HepG2 (cell line): ENCODE results near the gene GHSR. TPM values are rescaled to one million over a fixed set of nuclear protein-coding genes. Genes with fewer than 3 reads are reported as not detected.

Experiments
- ATAC-seq: fragments of 200-7000 bp; cut with Tn5 transposase; 3 replicates; pipeline ENCODE4 v1.9.1; 2020; ENCODE audit warnings: mild to moderate bottlenecking, moderate library complexity
- BruUV-seq: library from RNA; stranded (reverse); fragments of 400-500 nt; replicated peaks from 2 replicates; lab custom pipeline; 2021; lab: Mats Ljungman, UMichigan
- CTCF ChIA-PET: fragments of 300-600 bp; formaldehyde crosslinking; extraction: SDS; loops from one replicate; lab custom pipeline; 2021; ENCODE audit warnings: low total read pairs, inconsistent platforms, low intra/inter-chr PET ratio; lab: Yijun Ruan, JAX
- POLR2A ChIA-PET: fragments of 350-600 bp; sonication (Branson Sonifier 250); formaldehyde crosslinking; loops from one replicate; lab custom pipeline; 2020; ENCODE audit warnings: antibody characterized with exemption, inconsistent platforms; lab: Yijun Ruan, JAX
- DNase-seq: peaks from one replicate; pipeline ENCODE4 v3.0.0-alpha.2; 2015; ENCODE audit warnings: low spot score
- FAIRE-seq: peaks from 3 replicates; lab custom pipeline; 2011; peaks lifted over from hg19 to GRCh38; lab: Jason Lieb, UNC
- H2AFZ ChIP-seq: one replicate; pipeline ENCODE4 v1.6.1; 2011; ENCODE audit warnings: low read length, inconsistent platforms
- H3K27ac ChIP-seq: fragments of 300-600 bp; 3 replicates; pipeline ENCODE4 v1.8.0; 2011; ENCODE audit warnings: mixed run types, mild to moderate bottlenecking, mixed read lengths, low read length, inconsistent platforms; ENCODE audit not compliant: insufficient read depth; ENCODE audit errors: extremely low read length
- H3K27me3 ChIP-seq, 2 experiments: fragments of 200-600 bp in 1 of 2; 2 replicates in 1 of 2; 3 replicates in 1 of 2; pipeline versions ENCODE4 v1.6.0 to v1.8.0; 2011; ENCODE audit warnings: low read length in 2 of 2, mild to moderate bottlenecking in 2 of 2, moderate library complexity in 2 of 2, inconsistent platforms in 1 of 2; ENCODE audit not compliant: insufficient read depth in 2 of 2, control insufficient read depth in 1 of 2
- H3K36me3 ChIP-seq, 2 experiments: fragments of 200-600 bp in 1 of 2; replicated peaks in 1 of 2; 2 replicates in 1 of 2; 3 replicates in 1 of 2; pipeline versions ENCODE4 v1.5.1 to v1.8.0; 2011; ENCODE audit warnings: low read length in 2 of 2, inconsistent platforms in 1 of 2; ENCODE audit not compliant: insufficient read depth in 2 of 2, control insufficient read depth in 1 of 2
- H3K4me1 ChIP-seq: 2 replicates; pipeline ENCODE4 v1.5.1; 2012; ENCODE audit warnings: low read length, inconsistent platforms; ENCODE audit not compliant: insufficient read depth
- H3K4me2 ChIP-seq: 2 replicates; pipeline ENCODE4 v1.6.0; 2011; ENCODE audit warnings: low read depth, low read length, inconsistent platforms
- H3K4me3 ChIP-seq, 3 experiments: fragments of 200-600 bp in 1 of 3; sonication (generic), shearing (Covaris generic) in 1 of 3; replicated peaks in 1 of 3; 2 replicates each; pipeline ENCODE4 v1.5.1; 2011 to 2016; ENCODE audit warnings: low read length in 3 of 3, inconsistent platforms in 2 of 3, low read depth in 2 of 3, mild to moderate bottlenecking in 2 of 3, control low read depth in 1 of 3, mixed read lengths in 1 of 3; ENCODE audit not compliant: insufficient read depth in 1 of 3
- H3K79me2 ChIP-seq: one replicate; pipeline ENCODE4 v1.6.1; 2011; ENCODE audit warnings: low read length, inconsistent platforms; ENCODE audit not compliant: insufficient read depth
- H3K9ac ChIP-seq: 2 replicates; pipeline ENCODE4 v1.6.0; 2011; ENCODE audit warnings: mild to moderate bottlenecking, low read depth, low read length, inconsistent platforms; ENCODE audit not compliant: insufficient read depth
- H3K9me3 ChIP-seq: 2 replicates; pipeline ENCODE4 v1.5.1; 2012; ENCODE audit warnings: mild to moderate bottlenecking, low read length
- H4K20me1 ChIP-seq: 2 replicates; pipeline ENCODE4 v1.6.0; 2011; ENCODE audit warnings: inconsistent platforms, mild to moderate bottlenecking, low read length, moderate library complexity; ENCODE audit not compliant: insufficient read depth
- CBFB ChIP-seq: sonication (generic); formaldehyde crosslinking; IDR thresholded peaks from 2 replicates; pipeline ENCODE4 v1.4.0; 2020; ENCODE audit warnings: missing genetic modification reagents
- NFIC ChIP-seq: IDR thresholded peaks from 2 replicates; pipeline ENCODE4 v1.6.1; 2012; ENCODE audit warnings: mild to moderate bottlenecking, low read length, inconsistent platforms
- PAF1 ChIP-seq: IDR thresholded peaks from 2 replicates; pipeline ENCODE4 v1.6.1; 2016; ENCODE audit warnings: missing genetic modification reagents, missing compliant biosample characterization
- POLR2A ChIP-seq, 2 experiments: IDR thresholded peaks; 2 replicates each; pipeline ENCODE4 v1.6.1; 2011; ENCODE audit warnings: low read depth in 2 of 2, low read length in 2 of 2, mild to moderate bottlenecking in 1 of 2, moderate library complexity in 1 of 2; ENCODE audit not compliant: insufficient read depth in 1 of 2
- POLR2AphosphoS5 ChIP-seq: IDR thresholded peaks from 2 replicates; pipeline ENCODE4 v1.6.1; 2012; ENCODE audit warnings: low read depth, low read length
- RBM22 ChIP-seq: fragments of 200-400 bp; formaldehyde crosslinking; optimal IDR thresholded peaks from 2 replicates; pipeline ENCODE3; 2017; ENCODE audit warnings: mild to moderate bottlenecking, low read length, moderate library complexity
- SKIL ChIP-seq: sonication (generic); formaldehyde crosslinking; IDR thresholded peaks from 2 replicates; pipeline ENCODE4 v1.8.0; 2022; ENCODE audit warnings: missing genetic modification reagents, mild to moderate bottlenecking, moderate library complexity, borderline replicate concordance
- SNAI1 ChIP-seq: sonication (generic); formaldehyde crosslinking; IDR thresholded peaks from 2 replicates; pipeline ENCODE4 v1.5.0; 2020; ENCODE audit warnings: mild to moderate bottlenecking, missing genetic modification reagents, borderline replicate concordance
- SOX5 ChIP-seq: IDR thresholded peaks from 2 replicates; pipeline ENCODE4 v1.6.1; 2016; ENCODE audit warnings: borderline replicate concordance
- SRF ChIP-seq: IDR thresholded peaks from 2 replicates; pipeline ENCODE4 v1.6.1; 2011; ENCODE audit warnings: mild to moderate bottlenecking, low read depth, low read length, moderate library complexity
- UBTF ChIP-seq: sonication (generic); formaldehyde crosslinking; IDR thresholded peaks from 2 replicates; pipeline ENCODE4 v1.4.0; 2020; ENCODE audit warnings: mild to moderate bottlenecking, missing genetic modification reagents
- XRCC5 ChIP-seq: fragments of 200-400 bp; formaldehyde crosslinking; optimal IDR thresholded peaks from 2 replicates; pipeline ENCODE3; 2017; ENCODE audit warnings: mild to moderate bottlenecking, low read length
- ZBTB38 ChIP-seq: sonication (generic); formaldehyde crosslinking; IDR thresholded peaks from 2 replicates; pipeline ENCODE4 v1.5.1; 2020; ENCODE audit warnings: mild to moderate bottlenecking, missing genetic modification reagents
- ZNF33B ChIP-seq: sonication (generic); formaldehyde crosslinking; IDR thresholded peaks from 2 replicates; pipeline ENCODE4 v1.5.1; 2020; ENCODE audit warnings: mild to moderate bottlenecking, missing genetic modification reagents
- ZNF768 ChIP-seq: sonication (generic); formaldehyde crosslinking; IDR thresholded peaks from 2 replicates; pipeline ENCODE4 v1.4.0; 2020; ENCODE audit warnings: missing genetic modification reagents
- WGBS: methylation state at CpG from one replicate; pipeline ENCODE4 v1.1.6; 2017; ENCODE audit warnings: low lambda C conversion rate; 5-methylcytosine and 5-hydroxymethylcytosine counted together
- in situ Hi-C: cut with HindIII; loops from 2 replicates; pipeline ENCODE4 v1.10.0; 2017; ENCODE audit warnings: low pct_unique_long_range_greater_than_20kb; ENCODE audit not compliant: extremely low pct_ligation_motif_present
- intact Hi-C: fragments of 100-400 bp; cut with micrococcal nuclease; formaldehyde crosslinking; loops from one replicate; pipeline ENCODE4 v1.10.0; 2022; ENCODE audit not compliant: unreplicated experiment
- polyA plus RNA-seq, 8 experiments: library from polyadenylated mRNA; depleted of rRNA in 3 of 8; stranded (reverse) in 7 of 8; unstranded in 1 of 8; fragments of >200 nt; fragmentation: Illumina TruSeq in 4 of 8; extraction: Trizol in 4 of 8; gene quantifications; 2 replicates each; pipeline versions ENCODE4 v1.2.1 to v1.2.3, GENCODE V29; 2011 to 2016; ENCODE audit warnings: low read depth in 4 of 8, missing spikeins in 1 of 8, mixed read lengths in 1 of 8; ENCODE audit not compliant: insufficient read depth in 1 of 8
- total RNA-seq, 5 experiments: library from RNA; depleted of rRNA; stranded (reverse); fragments of >200 nt; fragmentation: Illumina TruSeq; extraction: Trizol; gene quantifications; 2 replicates each; pipeline ENCODE4 v1.2.3, GENCODE V29; 2016; ENCODE audit warnings: low read depth in 1 of 5

The GHSR gene
- total and polyA plus RNA-seq, 2 of the 13 experiments (the other 11 are each of a cell fraction or from before 2014, with no cell fraction given): not detected

GRCh38 chr3:172407872-172408271 is 40.4 kb downstream of the GHSR start:
- Histone ChIP-seq H3K27me3 (no peaks in the 10 kb centered on the region), H3K27ac (no peak overlapping the region), H3K36me3 (no peaks in the 10 kb centered on the region), H3K9ac (no peak overlapping the region), H2AFZ (no peak overlapping the region), H4K20me1 (peaks cover 5% of the 10 kb centered on the region; the same call in 1 of the 2 replicates), H3K79me2 (no peaks in the 10 kb centered on the region), H3K9me3 (no peaks in the 10 kb centered on the region), H3K4me3 (no peak overlapping the region), H3K4me1 (no peaks in the 10 kb centered on the region), H3K4me2 (no peak overlapping the region)
- in situ Hi-C loops: no loop called here
- ATAC-seq (no peak), FAIRE-seq (no peak), DNase-seq (no peak)
- intact Hi-C loops: no loop called here
- TF ChIP-seq POLR2AphosphoS5 (0 out of 2 replicates have a peak, but pooled peaks have one; percentile 18), XRCC5 (no peak), RBM22 (peak; percentile 93), POLR2A (IDR thresholded peaks at IDR 0.05; ENCODE audit: insufficient read depth in 1 of 2, low read depth in 2 of 2, low read length in 2 of 2) (0 out of 4 replicates have a peak, but pooled peaks of 1 of the 2 experiments have one; percentile 20), SNAI1 (CRISPR knock-in tag) (no peak), PAF1 (CRISPR knock-in tag) (peak; percentile 83)
- BruUV-seq: no TSS peak
- 90% methylated on average over 3 of the region's 3 CpGs for WGBS
- ChIA-PET POLR2A (no interaction called here), CTCF (no interaction called here)

GRCh38 chr3:172405914-172406313 is 42.3 kb downstream of the GHSR start:
- FAIRE-seq (no peak), DNase-seq (no peak), ATAC-seq (no peak)
- ChIA-PET POLR2A (no interaction called here), CTCF (no interaction called here)
- H3K4me3 ChIP-seq: no peak overlapping the region
- H3K36me3 ChIP-seq: peaks cover 0 to 2% of the 10 kb centered on the region in 2 experiments; a peak in 1 of 5 replicates
- no peaks in the 10 kb centered on the region for H3K4me1 ChIP-seq
- H4K20me1 ChIP-seq: peaks cover 10% of the 10 kb centered on the region
- intact Hi-C loops: no loop called here
- H3K9me3 ChIP-seq: no peaks in the 10 kb centered on the region
- peak; percentile 94 for TF ChIP-seq RBM22
- TF ChIP-seq SOX5 (CRISPR knock-in tag): no peak
- 0 out of 2 replicates have a peak, but pooled peaks have one; percentile 28 for TF ChIP-seq NFIC
- no peak for TF ChIP-seq ZNF33B
- TF ChIP-seq SKIL (CRISPR knock-in tag): no peak
- TF ChIP-seq CBFB: no peak
- no peak for TF ChIP-seq ZNF768 (CRISPR knock-in tag)
- no peak for TF ChIP-seq UBTF
- TF ChIP-seq SRF: no peak
- no peak for TF ChIP-seq ZBTB38
- no peaks in the 10 kb centered on the region for H3K79me2 ChIP-seq
- 85% methylated on average over 2 of the region's 2 CpGs for WGBS
- no peak overlapping the region for H3K27ac ChIP-seq
- no peak overlapping the region for H2AFZ ChIP-seq
- no peak overlapping the region for H3K4me2 ChIP-seq
- no peaks in the 10 kb centered on the region for H3K27me3 ChIP-seq
- in situ Hi-C loops: no loop called here
- TSS peak; percentile 5 for BruUV-seq
- H3K9ac ChIP-seq: no peak overlapping the region
